Measurements from ENCODE around the gene RNF112. TPM values are rescaled to one million over a fixed set of nuclear protein-coding genes. Genes with fewer than 3 reads are reported as not detected.

RNF112 gene
- total RNA-seq, 2 donors from 2014 or later, result 2.8 to 8.3 TPM

- DNase-seq (ENCODE audit: low spot score), result no peak
- TF ChIP-seq CTCF (IDR thresholded peaks at IDR 0.05), result no peak
- peaks cover 11 to 31% of the 10 kb centered on the region in 2 donors for H3K4me1 ChIP-seq (ENCODE audit: control insufficient read depth in 1 of 2, low read depth in 2 of 2)
- peak overlapping the region; percentile 85 for H3K4me3 ChIP-seq
- H3K36me3 ChIP-seq, result peaks cover 15% of the 10 kb centered on the region
- H3K9me3 ChIP-seq, result no peaks in the 10 kb centered on the region
- no peak for ATAC-seq (ENCODE audit: insufficient number of reproducible peaks, low FRiP score, low read depth)
- H3K27me3 ChIP-seq (replicated peaks; ENCODE audit: insufficient read depth), result no peaks in the 10 kb centered on the region
- H3K27ac ChIP-seq, result peak overlapping the region; percentile 93 to 95
Observed at GRCh38 chr17:19376811-19377210, 34.2 kb upstream of the RNF112 start.

- H3K36me3 ChIP-seq, result peaks cover 17% of the 10 kb centered on the region
- peak; percentile 86 for ATAC-seq (ENCODE audit: insufficient number of reproducible peaks, low FRiP score, low read depth)
- peak overlapping the region; percentile 93 to 95 for H3K27ac ChIP-seq
- peaks cover 11 to 41% of the 10 kb centered on the region in 2 donors for H3K4me1 ChIP-seq (ENCODE audit: control insufficient read depth in 1 of 2, low read depth in 2 of 2)
- H3K4me3 ChIP-seq, result peak overlapping the region; percentile 85
- H3K27me3 ChIP-seq (replicated peaks; ENCODE audit: insufficient read depth), result no peaks in the 10 kb centered on the region
- TF ChIP-seq CTCF (IDR thresholded peaks at IDR 0.05), result no peak
- no peaks in the 10 kb centered on the region for H3K9me3 ChIP-seq
- DNase-seq (ENCODE audit: low spot score), result peak; percentile 94
Observed at GRCh38 chr17:19377602-19378415, 33.2 kb upstream of the RNF112 start.

- DNase-seq (ENCODE audit: low spot score) (no peak), ATAC-seq (ENCODE audit: insufficient number of reproducible peaks, low FRiP score, low read depth) (no peak)
- Histone ChIP-seq H3K27me3 (replicated peaks; ENCODE audit: insufficient read depth) (no peaks in the 10 kb centered on the region), H3K27ac (peak within 1 kb of the TSS; percentile 93 to 95), H3K4me3 (peak within 1 kb of the TSS; percentile 85), H3K9me3 (no peaks in the 10 kb centered on the region), H3K4me1 (ENCODE audit: control insufficient read depth in 1 of 2, low read depth in 2 of 2) (peaks cover 12 to 50% of the 10 kb centered on the region in 2 donors), H3K36me3 (peaks cover 23% of the 10 kb centered on the region)
- no peak for TF ChIP-seq CTCF (IDR thresholded peaks at IDR 0.05)
Observed at GRCh38 chr17:19378416-19379360, 32.3 kb upstream of the RNF112 start, which contains the start of gene MAPK7. TSS of gene MAPK7 (plus strand) at chr17:19378498. CDS start at chr17:19378901, 403 bp downstream.

GRCh38 chr17:19379361-19380065 is 31.5 kb upstream of the RNF112 start:
- Histone ChIP-seq H3K9me3 (no peaks in the 10 kb centered on the region), H3K4me1 (ENCODE audit: control insufficient read depth in 1 of 2, low read depth in 2 of 2) (peaks cover 21 to 58% of the 10 kb centered on the region in 2 donors), H3K4me3 (peak overlapping the region; percentile 85), H3K27ac (peak overlapping the region; percentile 93 to 95), H3K27me3 (replicated peaks; ENCODE audit: insufficient read depth) (no peaks in the 10 kb centered on the region), H3K36me3 (peaks cover 26% of the 10 kb centered on the region)
- no peak for ATAC-seq (ENCODE audit: insufficient number of reproducible peaks, low FRiP score, low read depth)
- TF ChIP-seq CTCF (IDR thresholded peaks at IDR 0.05), result no peak
- no peak for DNase-seq (ENCODE audit: low spot score)
